ENCODE results near the gene CXorf58.

The CXorf58 gene

DNA sequence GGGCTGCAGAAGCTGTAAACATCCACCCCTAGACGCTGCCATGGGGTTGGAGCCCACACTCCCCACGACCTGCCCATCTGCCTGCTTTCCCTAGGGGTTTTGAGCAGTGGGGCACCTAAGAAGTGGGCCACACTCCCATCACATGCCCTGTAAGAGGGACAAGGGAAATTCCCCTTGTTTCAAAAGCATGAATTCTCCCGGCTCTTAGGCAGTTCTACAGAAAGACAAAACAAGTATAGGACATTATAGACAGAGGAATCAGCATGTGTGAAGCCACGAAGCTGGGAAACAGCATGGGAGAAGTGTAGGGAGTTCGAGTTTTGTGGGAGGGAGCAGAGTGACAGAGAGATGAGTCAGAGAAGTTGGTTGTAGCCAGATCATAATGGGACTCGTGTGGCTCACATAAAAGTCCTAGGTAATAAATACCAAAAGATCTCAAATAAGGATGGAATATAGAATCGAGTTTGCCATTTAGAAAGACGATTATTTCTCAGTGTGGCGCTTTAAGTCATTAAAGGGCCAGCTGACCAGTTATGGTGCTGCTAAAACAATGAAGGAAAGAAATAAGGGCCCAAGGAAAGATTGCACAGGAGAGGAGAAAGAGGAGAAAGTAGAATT, 24.0 kb upstream of the CXorf58 start:
- no peak overlapping the region for H3K27ac ChIP-seq (ENCODE audit: low read depth, low read length)
- no peak overlapping the region for H3K4me2 ChIP-seq (ENCODE audit: low read depth, low read length, poor library complexity, severe bottlenecking)
- H3F3A ChIP-seq (ENCODE audit: insufficient read depth) = no peaks in the 10 kb centered on the region
- no peak overlapping the region for H3K4me3 ChIP-seq (ENCODE audit: insufficient read depth, low read length, poor library complexity, severe bottlenecking)
- no peaks in the 10 kb centered on the region for H3K9me2 ChIP-seq (replicated peaks; ENCODE audit: insufficient read depth, low read length)
- no peak overlapping the region for H2AFZ ChIP-seq (ENCODE audit: low read depth, low read length, severe bottlenecking)
- H3K9me3 ChIP-seq (ENCODE audit: insufficient read depth, low read length) = no peaks in the 10 kb centered on the region
- no peaks in the 10 kb centered on the region for H3K27me3 ChIP-seq (ENCODE audit: low read length)
- no peaks in the 10 kb centered on the region for H4K20me1 ChIP-seq (ENCODE audit: low read depth, low read length)
- no peaks in the 10 kb centered on the region for H3K36me3 ChIP-seq (ENCODE audit: low read length)
- H3K79me2 ChIP-seq (ENCODE audit: insufficient read depth, low read length) = no peaks in the 10 kb centered on the region
- no peak for TF ChIP-seq EZH2phosphoT487 (conservative IDR thresholded peaks at IDR 0.05; ENCODE audit: low read length)
- TF ChIP-seq, protein P1, sequence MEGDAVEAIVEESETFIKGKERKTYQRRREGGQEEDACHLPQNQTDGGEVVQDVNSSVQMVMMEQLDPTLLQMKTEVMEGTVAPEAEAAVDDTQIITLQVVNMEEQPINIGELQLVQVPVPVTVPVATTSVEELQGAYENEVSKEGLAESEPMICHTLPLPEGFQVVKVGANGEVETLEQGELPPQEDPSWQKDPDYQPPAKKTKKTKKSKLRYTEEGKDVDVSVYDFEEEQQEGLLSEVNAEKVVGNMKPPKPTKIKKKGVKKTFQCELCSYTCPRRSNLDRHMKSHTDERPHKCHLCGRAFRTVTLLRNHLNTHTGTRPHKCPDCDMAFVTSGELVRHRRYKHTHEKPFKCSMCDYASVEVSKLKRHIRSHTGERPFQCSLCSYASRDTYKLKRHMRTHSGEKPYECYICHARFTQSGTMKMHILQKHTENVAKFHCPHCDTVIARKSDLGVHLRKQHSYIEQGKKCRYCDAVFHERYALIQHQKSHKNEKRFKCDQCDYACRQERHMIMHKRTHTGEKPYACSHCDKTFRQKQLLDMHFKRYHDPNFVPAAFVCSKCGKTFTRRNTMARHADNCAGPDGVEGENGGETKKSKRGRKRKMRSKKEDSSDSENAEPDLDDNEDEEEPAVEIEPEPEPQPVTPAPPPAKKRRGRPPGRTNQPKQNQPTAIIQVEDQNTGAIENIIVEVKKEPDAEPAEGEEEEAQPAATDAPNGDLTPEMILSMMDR (IDR thresholded peaks at IDR 0.05; ENCODE audit: insufficient read depth, low read length, poor library complexity, severe bottlenecking) = no peak
- no peak overlapping the region for H3K9ac ChIP-seq (ENCODE audit: low read length)

- H3K79me2 ChIP-seq (ENCODE audit: insufficient read depth, low read length) = no peaks in the 10 kb centered on the region
- H3K27ac ChIP-seq (ENCODE audit: low read depth, low read length) = no peak overlapping the region
- no peaks in the 10 kb centered on the region for H3K36me3 ChIP-seq (ENCODE audit: low read length)
- TF ChIP-seq EZH2phosphoT487 (conservative IDR thresholded peaks at IDR 0.05; ENCODE audit: low read length) = no peak
- TF ChIP-seq, protein P1 (IDR thresholded peaks at IDR 0.05; ENCODE audit: insufficient read depth, low read length, poor library complexity, severe bottlenecking) = no peak
- H3K4me3 ChIP-seq (ENCODE audit: insufficient read depth, low read length, poor library complexity, severe bottlenecking) = no peak overlapping the region
- H2AFZ ChIP-seq (ENCODE audit: low read depth, low read length, severe bottlenecking) = no peak overlapping the region
- H3K4me2 ChIP-seq (ENCODE audit: low read depth, low read length, poor library complexity, severe bottlenecking) = no peak overlapping the region
- H3K9ac ChIP-seq (ENCODE audit: low read length) = no peak overlapping the region
- H3K9me2 ChIP-seq (replicated peaks; ENCODE audit: insufficient read depth, low read length) = no peaks in the 10 kb centered on the region
- H4K20me1 ChIP-seq (ENCODE audit: low read depth, low read length) = no peaks in the 10 kb centered on the region
- H3K9me3 ChIP-seq (ENCODE audit: insufficient read depth, low read length) = no peaks in the 10 kb centered on the region
- H3F3A ChIP-seq (ENCODE audit: insufficient read depth) = no peaks in the 10 kb centered on the region
- no peaks in the 10 kb centered on the region for H3K27me3 ChIP-seq (ENCODE audit: low read length)
Observed at GRCh38 chrX:23884427-23885024, 23.3 kb upstream of the CXorf58 start.

DNA sequence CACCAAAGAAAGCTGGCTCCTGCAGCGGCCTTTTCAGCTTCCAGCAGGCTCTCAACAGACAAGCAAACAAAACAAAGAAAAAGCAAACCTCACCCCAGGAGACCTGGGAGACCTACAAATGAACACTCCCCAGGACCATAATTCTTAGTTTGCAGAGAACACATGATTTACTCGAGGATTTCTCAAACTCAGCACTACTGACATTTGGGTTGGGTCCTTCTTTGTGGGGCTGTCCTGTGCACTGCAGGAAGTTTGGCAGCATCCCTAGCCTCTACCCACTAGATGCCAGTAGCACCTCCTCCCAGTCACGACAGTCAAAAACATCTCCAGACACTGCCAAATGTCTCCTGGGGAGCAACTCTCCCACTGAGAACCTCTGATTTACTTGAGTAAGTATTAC, 22.0 kb upstream of the CXorf58 start:
- no peak overlapping the region for H3K4me3 ChIP-seq (ENCODE audit: insufficient read depth, low read length, poor library complexity, severe bottlenecking)
- no peaks in the 10 kb centered on the region for H3K79me2 ChIP-seq (ENCODE audit: insufficient read depth, low read length)
- H3K9ac ChIP-seq (ENCODE audit: low read length) = no peak overlapping the region
- no peaks in the 10 kb centered on the region for H3K27me3 ChIP-seq (ENCODE audit: low read length)
- H3K27ac ChIP-seq (ENCODE audit: low read depth, low read length) = no peak overlapping the region
- no peaks in the 10 kb centered on the region for H3K9me2 ChIP-seq (replicated peaks; ENCODE audit: insufficient read depth, low read length)
- no peaks in the 10 kb centered on the region for H3K9me3 ChIP-seq (ENCODE audit: insufficient read depth, low read length)
- no peaks in the 10 kb centered on the region for H3F3A ChIP-seq (ENCODE audit: insufficient read depth)
- no peak overlapping the region for H2AFZ ChIP-seq (ENCODE audit: low read depth, low read length, severe bottlenecking)
- TF ChIP-seq, protein P1 (IDR thresholded peaks at IDR 0.05; ENCODE audit: insufficient read depth, low read length, poor library complexity, severe bottlenecking) = no peak
- TF ChIP-seq EZH2phosphoT487 (conservative IDR thresholded peaks at IDR 0.05; ENCODE audit: low read length) = no peak
- no peak overlapping the region for H3K4me2 ChIP-seq (ENCODE audit: low read depth, low read length, poor library complexity, severe bottlenecking)
- H3K36me3 ChIP-seq (ENCODE audit: low read length) = no peaks in the 10 kb centered on the region
- H4K20me1 ChIP-seq (ENCODE audit: low read depth, low read length) = no peaks in the 10 kb centered on the region
